Measurements from ENCODE around the gene FCF1.

FCF1 gene

DNA sequence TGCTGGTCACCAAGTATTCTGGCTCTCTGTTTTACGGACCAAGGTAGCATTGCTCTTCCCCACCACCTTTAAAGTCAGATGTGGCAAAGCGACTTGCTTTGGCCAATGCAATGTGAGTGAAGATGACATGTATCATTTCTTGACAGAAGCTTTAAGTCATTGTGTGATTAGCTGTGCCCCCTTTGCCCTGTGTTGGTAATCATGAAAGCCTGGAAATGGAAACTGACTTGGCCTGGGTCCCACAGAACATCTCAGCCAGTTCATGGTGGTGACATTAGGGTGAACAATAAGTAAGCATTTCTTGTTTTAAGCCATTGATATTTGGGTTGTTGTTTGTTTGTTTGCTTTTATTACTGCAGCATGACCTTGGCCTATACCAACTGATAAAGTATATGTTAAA, 34.3 kb downstream of the FCF1 start:
- no peak overlapping the region for H3K27ac ChIP-seq (replicated peaks; ENCODE audit: low read length)
- H2BK5ac ChIP-seq (ENCODE audit: low read length), result no peak overlapping the region
- H3K36me3 ChIP-seq (replicated peaks in 1 of 2; ENCODE audit: control insufficient read depth in 2 of 2, insufficient read depth in 2 of 2, low read length in 2 of 2), result no peaks in the 10 kb centered on the region
- no peak overlapping the region for H3K14ac ChIP-seq (ENCODE audit: low read length)
- H3K9ac ChIP-seq (ENCODE audit: low read depth, low read length, poor library complexity), result peak overlapping the region; percentile 38
- H3K4me2 ChIP-seq (ENCODE audit: insufficient read depth, low read length, poor library complexity, severe bottlenecking), result no peak overlapping the region
- no peaks in the 10 kb centered on the region for H3K4me1 ChIP-seq (ENCODE audit: control insufficient read depth in 2 of 2, insufficient read depth in 1 of 2, low read depth in 1 of 2, low read length in 2 of 2)
- DNase-seq (ENCODE audit: low spot score), result no peak
- no peak overlapping the region for H4K91ac ChIP-seq (ENCODE audit: low read depth, low read length, poor library complexity)
- H2BK15ac ChIP-seq (ENCODE audit: low read length), result no peak overlapping the region
- H4K8ac ChIP-seq (ENCODE audit: low read depth, low read length), result no peak overlapping the region
- no peak overlapping the region for H3K4ac ChIP-seq (ENCODE audit: low read length)
- H3K9me3 ChIP-seq (replicated peaks in 1 of 2; ENCODE audit: control insufficient read depth in 2 of 2, insufficient read depth in 1 of 2, low read depth in 1 of 2, low read length in 2 of 2), result no peaks in the 10 kb centered on the region
- H2AK5ac ChIP-seq (ENCODE audit: low read depth, low read length), result no peak overlapping the region
- H3K18ac ChIP-seq (ENCODE audit: low read length), result no peak overlapping the region
- no peak overlapping the region for H3K4me3 ChIP-seq (ENCODE audit: low read length in 2 of 2)
- no peak overlapping the region for H2BK12ac ChIP-seq (ENCODE audit: low read length)
- no peaks in the 10 kb centered on the region for H3K79me1 ChIP-seq (ENCODE audit: low read depth, low read length)
- H2BK120ac ChIP-seq (ENCODE audit: low read depth, low read length), result no peak overlapping the region
- H2AFZ ChIP-seq (ENCODE audit: low read length), result no peak overlapping the region
- H3K27me3 ChIP-seq (ENCODE audit: control insufficient read depth in 3 of 3, insufficient read depth in 3 of 3, low read depth in 1 of 3, low read length in 3 of 3), result no peaks in the 10 kb centered on the region
- H3K23ac ChIP-seq (ENCODE audit: low read depth, low read length, poor library complexity), result no peak overlapping the region
- WGBS, 2 donors (ENCODE audit: extremely low coverage in 2 of 2, insufficient read length in 2 of 2, insufficient replicate concordance in 1 of 2), result no CpG with 5 or more reads among the region's 2 CpGs

DNA sequence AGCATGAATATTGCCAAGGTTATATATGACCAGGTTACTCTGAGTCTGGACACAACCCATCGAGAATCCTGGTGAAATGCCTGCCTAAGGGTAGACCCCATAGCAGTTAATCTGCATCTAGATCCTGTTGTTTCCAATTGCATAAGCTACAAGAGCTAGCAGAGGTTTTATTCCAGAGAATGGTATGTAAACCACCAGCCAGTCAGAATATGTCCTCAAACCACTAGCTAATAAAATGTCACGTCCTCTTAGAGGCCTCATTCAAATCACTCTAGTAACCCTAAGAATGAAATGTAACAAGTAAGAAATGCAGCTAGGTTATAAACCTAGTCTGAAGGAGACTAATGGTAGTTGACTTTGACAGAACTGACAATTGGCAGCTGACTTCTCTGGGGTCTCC, 41.2 kb downstream of the FCF1 start:
- Histone ChIP-seq H3K9me3 (replicated peaks in 1 of 2; ENCODE audit: control insufficient read depth in 2 of 2, insufficient read depth in 1 of 2, low read depth in 1 of 2, low read length in 2 of 2) (peaks cover 2 to 4% of the 10 kb centered on the region in 2 donors), H3K9ac (ENCODE audit: low read depth, low read length, poor library complexity) (no peak overlapping the region), H3K79me1 (ENCODE audit: low read depth, low read length) (no peaks in the 10 kb centered on the region), H2BK120ac (ENCODE audit: low read depth, low read length) (no peak overlapping the region), H2BK12ac (ENCODE audit: low read length) (no peak overlapping the region), H3K14ac (ENCODE audit: low read length) (no peak overlapping the region), H3K4me3 (ENCODE audit: low read length in 2 of 2) (no peak overlapping the region), H2AFZ (ENCODE audit: low read length) (no peak overlapping the region), H3K27me3 (ENCODE audit: control insufficient read depth in 3 of 3, insufficient read depth in 3 of 3, low read depth in 1 of 3, low read length in 3 of 3) (no peaks in the 10 kb centered on the region), H3K23ac (ENCODE audit: low read depth, low read length, poor library complexity) (no peak overlapping the region), H3K27ac (replicated peaks; ENCODE audit: low read length) (no peak overlapping the region), H3K18ac (ENCODE audit: low read length) (no peak overlapping the region), H4K8ac (ENCODE audit: low read depth, low read length) (no peak overlapping the region), H2BK15ac (ENCODE audit: low read length) (no peak overlapping the region), H4K91ac (ENCODE audit: low read depth, low read length, poor library complexity) (no peak overlapping the region), H3K4me1 (ENCODE audit: control insufficient read depth in 2 of 2, insufficient read depth in 1 of 2, low read depth in 1 of 2, low read length in 2 of 2) (no peaks in the 10 kb centered on the region), H2BK5ac (ENCODE audit: low read length) (no peak overlapping the region), H2AK5ac (ENCODE audit: low read depth, low read length) (no peak overlapping the region), H3K4ac (ENCODE audit: low read length) (no peak overlapping the region), H3K36me3 (replicated peaks in 1 of 2; ENCODE audit: control insufficient read depth in 2 of 2, insufficient read depth in 2 of 2, low read length in 2 of 2) (no peaks in the 10 kb centered on the region), H3K4me2 (ENCODE audit: insufficient read depth, low read length, poor library complexity, severe bottlenecking) (no peak overlapping the region)
- DNase-seq (ENCODE audit: low spot score), result no peak
- no CpG with 5 or more reads among the region's 2 CpGs for WGBS, 2 donors (ENCODE audit: extremely low coverage in 2 of 2, insufficient read length in 2 of 2, insufficient replicate concordance in 1 of 2)

DNA sequence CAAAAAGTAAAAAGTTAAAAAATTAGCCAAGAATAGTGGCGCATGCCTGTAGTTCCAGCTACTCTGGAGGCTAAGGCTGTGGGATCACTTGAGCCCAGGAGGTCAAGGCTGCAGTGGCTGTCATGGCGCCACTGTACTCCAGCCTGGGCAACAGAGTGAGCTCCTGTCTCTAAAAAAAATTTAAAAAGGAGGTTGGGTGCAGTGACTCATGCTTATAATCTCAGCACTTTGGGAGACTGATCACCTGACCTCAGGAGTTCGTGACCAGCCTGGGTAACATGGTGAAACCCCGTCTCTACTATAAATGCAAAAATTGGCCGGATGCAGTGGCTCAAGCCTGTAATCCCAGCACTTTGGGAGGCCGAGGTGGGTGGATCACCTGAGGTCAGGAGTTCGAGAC, 42.0 kb downstream of the FCF1 start:
- Histone ChIP-seq H2BK15ac (ENCODE audit: low read length) (no peak overlapping the region), H3K9ac (ENCODE audit: low read depth, low read length, poor library complexity) (no peak overlapping the region), H2BK5ac (ENCODE audit: low read length) (no peak overlapping the region), H3K27me3 (ENCODE audit: control insufficient read depth in 3 of 3, insufficient read depth in 3 of 3, low read depth in 1 of 3, low read length in 3 of 3) (no peaks in the 10 kb centered on the region), H3K4me3 (ENCODE audit: low read length in 2 of 2) (no peak overlapping the region), H2BK120ac (ENCODE audit: low read depth, low read length) (no peak overlapping the region), H2AK5ac (ENCODE audit: low read depth, low read length) (no peak overlapping the region), H2AFZ (ENCODE audit: low read length) (no peak overlapping the region), H3K14ac (ENCODE audit: low read length) (no peak overlapping the region), H3K18ac (ENCODE audit: low read length) (no peak overlapping the region), H3K23ac (ENCODE audit: low read depth, low read length, poor library complexity) (no peak overlapping the region), H2BK12ac (ENCODE audit: low read length) (no peak overlapping the region), H3K79me1 (ENCODE audit: low read depth, low read length) (no peaks in the 10 kb centered on the region), H3K36me3 (replicated peaks in 1 of 2; ENCODE audit: control insufficient read depth in 2 of 2, insufficient read depth in 2 of 2, low read length in 2 of 2) (no peaks in the 10 kb centered on the region), H3K9me3 (replicated peaks in 1 of 2; ENCODE audit: control insufficient read depth in 2 of 2, insufficient read depth in 1 of 2, low read depth in 1 of 2, low read length in 2 of 2) (peaks cover 2 to 4% of the 10 kb centered on the region in 2 donors), H3K4me1 (ENCODE audit: control insufficient read depth in 2 of 2, insufficient read depth in 1 of 2, low read depth in 1 of 2, low read length in 2 of 2) (no peaks in the 10 kb centered on the region), H3K4ac (ENCODE audit: low read length) (no peak overlapping the region), H3K4me2 (ENCODE audit: insufficient read depth, low read length, poor library complexity, severe bottlenecking) (no peak overlapping the region), H4K8ac (ENCODE audit: low read depth, low read length) (no peak overlapping the region), H4K91ac (ENCODE audit: low read depth, low read length, poor library complexity) (no peak overlapping the region), H3K27ac (replicated peaks; ENCODE audit: low read length) (no peak overlapping the region)
- no CpG with 5 or more reads among the region's 7 CpGs for WGBS, 2 donors (ENCODE audit: extremely low coverage in 2 of 2, insufficient read length in 2 of 2, insufficient replicate concordance in 1 of 2)
- DNase-seq (ENCODE audit: low spot score), result no peak

DNA sequence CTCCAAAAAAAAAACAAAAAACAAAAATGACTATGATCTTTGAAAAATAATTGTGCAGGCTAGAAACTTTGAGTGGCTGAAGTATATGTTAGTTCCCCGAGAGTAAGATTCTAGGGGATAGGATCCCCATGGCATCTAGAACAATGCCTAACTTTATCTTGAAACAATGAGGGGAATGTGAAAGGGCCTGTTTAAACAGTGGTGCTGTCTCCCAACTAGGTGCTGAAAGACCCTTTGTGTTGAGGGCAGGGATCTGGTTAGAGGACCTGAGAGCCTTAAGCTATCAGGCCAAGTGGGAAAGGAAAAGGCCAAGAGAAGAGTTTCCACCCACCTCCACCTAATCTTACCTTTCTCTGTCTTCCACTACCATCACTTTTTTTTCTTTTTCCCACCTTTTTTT, 43.4 kb downstream of the FCF1 start:
- no peak for DNase-seq (ENCODE audit: low spot score)
- H2AFZ ChIP-seq (ENCODE audit: low read length), result no peak overlapping the region
- H3K27ac ChIP-seq (replicated peaks; ENCODE audit: low read length), result no peak overlapping the region
- no peaks in the 10 kb centered on the region for H3K27me3 ChIP-seq (ENCODE audit: control insufficient read depth in 3 of 3, insufficient read depth in 3 of 3, low read depth in 1 of 3, low read length in 3 of 3)
- H3K4me3 ChIP-seq (ENCODE audit: low read length in 2 of 2), result no peak overlapping the region
- no peak overlapping the region for H3K4ac ChIP-seq (ENCODE audit: low read length)
- H2BK12ac ChIP-seq (ENCODE audit: low read length), result no peak overlapping the region
- no peak overlapping the region for H4K8ac ChIP-seq (ENCODE audit: low read depth, low read length)
- no peak overlapping the region for H3K18ac ChIP-seq (ENCODE audit: low read length)
- H3K4me2 ChIP-seq (ENCODE audit: insufficient read depth, low read length, poor library complexity, severe bottlenecking), result no peak overlapping the region
- H2BK120ac ChIP-seq (ENCODE audit: low read depth, low read length), result no peak overlapping the region
- H2BK5ac ChIP-seq (ENCODE audit: low read length), result no peak overlapping the region
- H2BK15ac ChIP-seq (ENCODE audit: low read length), result no peak overlapping the region
- H3K79me1 ChIP-seq (ENCODE audit: low read depth, low read length), result no peaks in the 10 kb centered on the region
- no peak overlapping the region for H4K91ac ChIP-seq (ENCODE audit: low read depth, low read length, poor library complexity)
- no peaks in the 10 kb centered on the region for H3K36me3 ChIP-seq (replicated peaks in 1 of 2; ENCODE audit: control insufficient read depth in 2 of 2, insufficient read depth in 2 of 2, low read length in 2 of 2)
- WGBS, 2 donors (ENCODE audit: extremely low coverage in 2 of 2, insufficient read length in 2 of 2, insufficient replicate concordance in 1 of 2), result no CpG with 5 or more reads among the region's 1 CpG
- no peak overlapping the region for H3K9ac ChIP-seq (ENCODE audit: low read depth, low read length, poor library complexity)
- H2AK5ac ChIP-seq (ENCODE audit: low read depth, low read length), result no peak overlapping the region
- H3K14ac ChIP-seq (ENCODE audit: low read length), result no peak overlapping the region
- no peak overlapping the region for H3K23ac ChIP-seq (ENCODE audit: low read depth, low read length, poor library complexity)
- H3K4me1 ChIP-seq (ENCODE audit: control insufficient read depth in 2 of 2, insufficient read depth in 1 of 2, low read depth in 1 of 2, low read length in 2 of 2), result no peaks in the 10 kb centered on the region
- peaks cover 2 to 4% of the 10 kb centered on the region in 2 donors for H3K9me3 ChIP-seq (replicated peaks in 1 of 2; ENCODE audit: control insufficient read depth in 2 of 2, insufficient read depth in 1 of 2, low read depth in 1 of 2, low read length in 2 of 2)
